ENCODE results near the gene HPDL.

DNA sequence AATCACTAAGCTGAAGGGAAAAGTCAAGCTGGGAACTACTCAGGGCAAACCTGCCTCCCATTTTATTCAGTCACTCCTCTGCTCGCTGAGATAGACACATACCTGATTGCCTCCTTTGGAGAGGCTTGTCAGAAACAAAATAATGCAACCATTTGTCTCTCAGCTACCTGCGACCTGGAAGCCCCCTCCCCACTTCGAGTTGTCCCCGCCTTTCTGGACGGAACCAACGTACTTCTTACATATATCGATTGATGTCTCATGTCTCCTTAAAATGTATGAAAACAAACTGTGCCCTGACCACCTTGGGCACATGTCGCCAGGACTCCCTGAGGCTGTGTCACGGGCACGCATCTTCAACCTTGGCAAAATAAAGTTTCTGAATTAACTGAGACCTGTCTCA lies 21.5 kb upstream of the HPDL start:
- TF ChIP-seq ZNF565 (CRISPR knock-in tag; conservative IDR thresholded peaks at IDR 0.05; ENCODE audit: low read depth) = no peak
- TF ChIP-seq TCF4 (CRISPR knock-in tag; IDR thresholded peaks at IDR 0.05; ENCODE audit: borderline replicate concordance) = no peak
- TF ChIP-seq, protein P1, sequence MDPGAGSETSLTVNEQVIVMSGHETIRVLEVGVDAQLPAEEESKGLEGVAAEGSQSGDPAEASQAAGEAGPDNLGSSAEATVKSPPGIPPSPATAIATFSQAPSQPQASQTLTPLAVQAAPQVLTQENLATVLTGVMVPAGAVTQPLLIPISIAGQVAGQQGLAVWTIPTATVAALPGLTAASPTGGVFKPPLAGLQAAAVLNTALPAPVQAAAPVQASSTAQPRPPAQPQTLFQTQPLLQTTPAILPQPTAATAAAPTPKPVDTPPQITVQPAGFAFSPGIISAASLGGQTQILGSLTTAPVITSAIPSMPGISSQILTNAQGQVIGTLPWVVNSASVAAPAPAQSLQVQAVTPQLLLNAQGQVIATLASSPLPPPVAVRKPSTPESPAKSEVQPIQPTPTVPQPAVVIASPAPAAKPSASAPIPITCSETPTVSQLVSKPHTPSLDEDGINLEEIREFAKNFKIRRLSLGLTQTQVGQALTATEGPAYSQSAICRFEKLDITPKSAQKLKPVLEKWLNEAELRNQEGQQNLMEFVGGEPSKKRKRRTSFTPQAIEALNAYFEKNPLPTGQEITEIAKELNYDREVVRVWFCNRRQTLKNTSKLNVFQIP (CRISPR knock-in tag; IDR thresholded peaks at IDR 0.05; ENCODE audit: borderline replicate concordance, low read depth) = no peak
- no peak for TF ChIP-seq PPARA (CRISPR knock-in tag; IDR thresholded peaks at IDR 0.05; ENCODE audit: borderline replicate concordance)
- TF ChIP-seq ZFP30 (CRISPR knock-in tag; IDR thresholded peaks at IDR 0.05) = no peak
- no peak for TF ChIP-seq SNAI2 (CRISPR knock-in tag; IDR thresholded peaks at IDR 0.05)
- no peak for TF ChIP-seq ZNF70 (CRISPR knock-in tag; IDR thresholded peaks at IDR 0.05)
- TF ChIP-seq, protein P2, sequence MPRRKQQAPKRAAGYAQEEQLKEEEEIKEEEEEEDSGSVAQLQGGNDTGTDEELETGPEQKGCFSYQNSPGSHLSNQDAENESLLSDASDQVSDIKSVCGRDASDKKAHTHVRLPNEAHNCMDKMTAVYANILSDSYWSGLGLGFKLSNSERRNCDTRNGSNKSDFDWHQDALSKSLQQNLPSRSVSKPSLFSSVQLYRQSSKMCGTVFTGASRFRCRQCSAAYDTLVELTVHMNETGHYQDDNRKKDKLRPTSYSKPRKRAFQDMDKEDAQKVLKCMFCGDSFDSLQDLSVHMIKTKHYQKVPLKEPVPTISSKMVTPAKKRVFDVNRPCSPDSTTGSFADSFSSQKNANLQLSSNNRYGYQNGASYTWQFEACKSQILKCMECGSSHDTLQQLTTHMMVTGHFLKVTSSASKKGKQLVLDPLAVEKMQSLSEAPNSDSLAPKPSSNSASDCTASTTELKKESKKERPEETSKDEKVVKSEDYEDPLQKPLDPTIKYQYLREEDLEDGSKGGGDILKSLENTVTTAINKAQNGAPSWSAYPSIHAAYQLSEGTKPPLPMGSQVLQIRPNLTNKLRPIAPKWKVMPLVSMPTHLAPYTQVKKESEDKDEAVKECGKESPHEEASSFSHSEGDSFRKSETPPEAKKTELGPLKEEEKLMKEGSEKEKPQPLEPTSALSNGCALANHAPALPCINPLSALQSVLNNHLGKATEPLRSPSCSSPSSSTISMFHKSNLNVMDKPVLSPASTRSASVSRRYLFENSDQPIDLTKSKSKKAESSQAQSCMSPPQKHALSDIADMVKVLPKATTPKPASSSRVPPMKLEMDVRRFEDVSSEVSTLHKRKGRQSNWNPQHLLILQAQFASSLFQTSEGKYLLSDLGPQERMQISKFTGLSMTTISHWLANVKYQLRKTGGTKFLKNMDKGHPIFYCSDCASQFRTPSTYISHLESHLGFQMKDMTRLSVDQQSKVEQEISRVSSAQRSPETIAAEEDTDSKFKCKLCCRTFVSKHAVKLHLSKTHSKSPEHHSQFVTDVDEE (CRISPR knock-in tag; IDR thresholded peaks at IDR 0.05) = no peak
- TF ChIP-seq, protein P3, sequence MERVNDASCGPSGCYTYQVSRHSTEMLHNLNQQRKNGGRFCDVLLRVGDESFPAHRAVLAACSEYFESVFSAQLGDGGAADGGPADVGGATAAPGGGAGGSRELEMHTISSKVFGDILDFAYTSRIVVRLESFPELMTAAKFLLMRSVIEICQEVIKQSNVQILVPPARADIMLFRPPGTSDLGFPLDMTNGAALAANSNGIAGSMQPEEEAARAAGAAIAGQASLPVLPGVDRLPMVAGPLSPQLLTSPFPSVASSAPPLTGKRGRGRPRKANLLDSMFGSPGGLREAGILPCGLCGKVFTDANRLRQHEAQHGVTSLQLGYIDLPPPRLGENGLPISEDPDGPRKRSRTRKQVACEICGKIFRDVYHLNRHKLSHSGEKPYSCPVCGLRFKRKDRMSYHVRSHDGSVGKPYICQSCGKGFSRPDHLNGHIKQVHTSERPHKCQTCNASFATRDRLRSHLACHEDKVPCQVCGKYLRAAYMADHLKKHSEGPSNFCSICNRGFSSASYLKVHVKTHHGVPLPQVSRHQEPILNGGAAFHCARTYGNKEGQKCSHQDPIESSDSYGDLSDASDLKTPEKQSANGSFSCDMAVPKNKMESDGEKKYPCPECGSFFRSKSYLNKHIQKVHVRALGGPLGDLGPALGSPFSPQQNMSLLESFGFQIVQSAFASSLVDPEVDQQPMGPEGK (CRISPR knock-in tag; IDR thresholded peaks at IDR 0.05; ENCODE audit: borderline replicate concordance) = no peak
- TF ChIP-seq ZNF8 (CRISPR knock-in tag; IDR thresholded peaks at IDR 0.05) = no peak
- TF ChIP-seq ZFP3 (CRISPR knock-in tag; IDR thresholded peaks at IDR 0.05) = no peak
- no peak for TF ChIP-seq RARB (CRISPR knock-in tag; IDR thresholded peaks at IDR 0.05)
- TF ChIP-seq GLIS3 (CRISPR knock-in tag; IDR thresholded peaks at IDR 0.05) = no peak
- TF ChIP-seq TOX (CRISPR knock-in tag; IDR thresholded peaks at IDR 0.05; ENCODE audit: borderline replicate concordance) = no peak

Measured in SK-N-SH treated with all-trans-retinoic acid at 6 μM for 48 hours (cell line).